ENCODE measurements around the gene AIP. TPM values are rescaled to one million over a fixed set of nuclear protein-coding genes. Genes with fewer than 3 reads are reported as not detected.

AIP gene
- total RNA-seq, 4 donors from 2014 or later, result 38.7 to 52.5 (median 47.7) TPM

- DNase-seq (ENCODE audit: low spot score in 2 of 2), result no peak
- 49 to 68% methylated on average over 11 of the region's 11 CpGs for WGBS, 2 donors
- TF ChIP-seq CTCF (IDR thresholded peaks at IDR 0.05) (no peak), POLR2A (IDR thresholded peaks at IDR 0.05) (no peak)
- intact Hi-C loops (cut with DNase I; ENCODE audit: low total_unique reads), result no loop called here
- no peak overlapping the region for H3K4me3 ChIP-seq (ENCODE audit: low read depth, poor library complexity, severe bottlenecking)
These were observed 15.7 kb upstream of the AIP start for GRCh38 chr11:67466962-67467771.

DNA sequence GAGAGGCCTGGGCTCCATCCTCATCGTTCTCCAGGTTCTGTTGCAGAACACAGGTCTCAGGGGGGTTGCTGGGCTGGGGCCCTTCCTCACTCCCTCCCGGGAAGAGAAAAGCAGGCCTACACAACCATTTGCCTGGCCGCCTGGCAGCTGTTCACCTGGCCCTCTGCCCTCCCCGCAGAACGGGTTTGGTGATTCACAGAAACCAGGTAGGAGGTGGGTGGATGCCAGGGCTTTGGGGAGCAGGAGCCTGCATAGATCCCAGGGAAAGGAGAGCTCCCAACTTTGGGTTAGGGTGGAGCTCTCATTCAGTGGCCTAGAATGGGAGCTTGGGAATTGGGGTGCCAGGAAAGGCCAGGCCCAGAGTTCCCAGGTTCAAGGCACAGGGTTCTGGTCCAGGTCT is 14.8 kb upstream of the AIP start:
- peak; percentile 86 to 95 for DNase-seq (ENCODE audit: low spot score in 2 of 2)
- TF ChIP-seq CTCF (IDR thresholded peaks at IDR 0.05) (no peak), POLR2A (IDR thresholded peaks at IDR 0.05) (no peak)
- 8 to 17% methylated on average over 5 of the region's 5 CpGs for WGBS, 2 donors
- intact Hi-C loops (cut with DNase I; ENCODE audit: low total_unique reads), result no loop called here
- peak overlapping the region; percentile 76 for H3K4me3 ChIP-seq (ENCODE audit: low read depth, poor library complexity, severe bottlenecking)

DNA sequence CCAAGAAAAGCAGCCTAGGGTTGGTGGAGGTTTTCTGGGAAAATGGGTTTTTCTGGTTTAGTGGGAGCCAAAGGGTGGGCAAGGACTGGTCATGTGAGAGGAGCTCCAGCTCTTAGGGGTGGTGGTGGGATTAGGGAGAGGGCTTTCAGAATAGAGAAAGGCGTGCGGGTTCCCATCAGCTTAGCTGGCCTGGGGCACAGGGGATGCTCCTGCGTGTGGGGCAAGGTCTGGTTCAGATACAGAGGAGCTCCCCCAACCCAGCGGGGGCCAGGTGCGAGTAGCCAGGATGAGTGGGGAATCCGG is 14.4 kb upstream of the AIP start:
- TF ChIP-seq CTCF (IDR thresholded peaks at IDR 0.05) (no peak), POLR2A (IDR thresholded peaks at IDR 0.05) (no peak)
- DNase-seq (ENCODE audit: low spot score in 2 of 2), result no peak
- whole genome bisulfite sequencing, 2 donors, result 0% methylated on average over 6 of the region's 6 CpGs
- intact Hi-C loops (cut with DNase I; ENCODE audit: low total_unique reads), result no loop called here
- H3K4me3 ChIP-seq (ENCODE audit: low read depth, poor library complexity, severe bottlenecking), result peak overlapping the region; percentile 76

- peak within 1 kb of the TSS; percentile 76 for H3K4me3 ChIP-seq (ENCODE audit: low read depth, poor library complexity, severe bottlenecking)
- intact Hi-C loops (cut with DNase I; ENCODE audit: low total_unique reads), result no loop called here
- TF ChIP-seq POLR2A (IDR thresholded peaks at IDR 0.05) (peak in 1 of 2 donors; percentile 10), CTCF (IDR thresholded peaks at IDR 0.05) (peak in 1 of 3 donors; percentile 49)
- WGBS, 2 donors, result 0% methylated on average over 21 to 33 of the region's 76 CpGs
- DNase-seq (ENCODE audit: low spot score in 2 of 2), result peak; percentile 88 to 98
These were observed 13.9 kb upstream of the AIP start, which contains the start of gene TMEM134 for GRCh38 chr11:67468759-67469507. Gene TMEM134 (minus strand): TSS chr11:67469251. CDS start chr11:67469192, 59 bp downstream.

DNA sequence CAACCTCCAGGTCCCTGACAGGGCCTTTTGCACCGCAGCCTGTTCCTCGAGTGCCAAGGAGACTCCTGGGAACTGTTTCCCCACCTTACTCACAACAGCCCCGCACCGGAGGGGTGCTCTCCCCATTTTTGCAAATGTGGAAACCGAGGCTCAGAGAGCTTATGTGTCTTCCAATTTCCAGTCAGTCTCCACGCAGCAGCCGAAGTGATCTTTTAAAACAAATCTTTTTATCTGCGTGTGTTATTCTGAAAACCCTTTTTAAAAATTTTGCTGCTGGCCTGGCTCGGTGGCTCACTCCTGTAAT is 13.4 kb upstream of the AIP start:
- 4 to 11% methylated on average over 9 of the region's 9 CpGs for WGBS, 2 donors
- TF ChIP-seq CTCF (IDR thresholded peaks at IDR 0.05) (no peak), POLR2A (IDR thresholded peaks at IDR 0.05) (no peak)
- intact Hi-C loops (cut with DNase I; ENCODE audit: low total_unique reads), result no loop called here
- peak overlapping the region; percentile 33 for H3K4me3 ChIP-seq (ENCODE audit: low read depth, poor library complexity, severe bottlenecking)
- DNase-seq (ENCODE audit: low spot score in 2 of 2), result no peak
